Vagina (tissue), 2 donors: Measurements from ENCODE around the gene TUBB6. TPM values are rescaled to one million over a fixed set of nuclear protein-coding genes. Genes with fewer than 3 reads are reported as not detected.

Source experiments
- DNase-seq, 2 donors: peaks; one replicate each; pipeline ENCODE4 v3.0.0-alpha.2; 2017; ENCODE audit errors: extremely low spot score in 2 of 2
- H3K27ac ChIP-seq: fragments of 200-600 bp; sonication (generic); one replicate; pipeline ENCODE4 v1.5.1; 2019
- H3K27me3 ChIP-seq: fragments of 200-600 bp; sonication (generic); one replicate; pipeline ENCODE4 v1.5.1; 2019
- H3K36me3 ChIP-seq, 2 donors: fragments of 200-600 bp; sonication (generic); one replicate each; pipeline ENCODE4 v1.5.1; 2017 to 2019
- H3K4me1 ChIP-seq: fragments of 200-600 bp; sonication (generic); one replicate; pipeline ENCODE4 v1.5.1; 2019
- H3K4me3 ChIP-seq, 2 donors: fragments of 200-600 bp; sonication (generic); 1 replicate in 1 of 2; 2 replicates in 1 of 2; pipeline ENCODE4 v1.5.1; 2016 to 2019
- H3K9me3 ChIP-seq: fragments of 200-600 bp; sonication (generic); one replicate; pipeline ENCODE4 v1.5.1; 2019
- CTCF ChIP-seq, 3 experiments: fragments of 450-650 bp in 2 of 3; fragments of 200-600 bp in 1 of 3; sonication (generic) in 1 of 3; IDR thresholded peaks; one replicate each; pipeline ENCODE4 v1.5.1; 2017 to 2019; ENCODE audit warnings: antibody characterized with exemption in 3 of 3, mild to moderate bottlenecking in 2 of 3, moderate library complexity in 2 of 3
- POLR2A ChIP-seq, 2 donors: fragments of 450-650 bp; IDR thresholded peaks; one replicate each; pipeline ENCODE4 v1.6.1; 2017; ENCODE audit warnings: antibody characterized with exemption in 2 of 2, mild to moderate bottlenecking in 2 of 2, moderate library complexity in 2 of 2
- POLR2AphosphoS5 ChIP-seq, 2 donors: sonication (generic); formaldehyde crosslinking; IDR thresholded peaks; one replicate each; pipeline ENCODE4 v1.9.0; 2017; ENCODE audit warnings: antibody characterized with exemption in 2 of 2, mild to moderate bottlenecking in 2 of 2, low read depth in 1 of 2; ENCODE audit not compliant: insufficient read depth in 1 of 2
- intact Hi-C: fragments of 100-400 bp; cut with DNase I; formaldehyde crosslinking; loops from one replicate; pipeline ENCODE4 v1.15.1; 2023
- total RNA-seq: library from RNA; depleted of rRNA; stranded (reverse); fragments of >200 nt; gene quantifications from one replicate; pipeline ENCODE4 v1.2.3, GENCODE V29; 2016

TUBB6 gene
- total RNA-seq, 1 donor from 2014 or later = 450 TPM

- intact Hi-C loops = no loop called here
- Histone ChIP-seq H3K4me3 (peak overlapping the region; percentile 46 to 53), H3K36me3 (no peaks in the 10 kb centered on the region), H3K27me3 (no peaks in the 10 kb centered on the region), H3K9me3 (no peaks in the 10 kb centered on the region), H3K27ac (peak overlapping the region; percentile 75), H3K4me1 (peaks cover 21% of the 10 kb centered on the region)
- DNase-seq = no peak
- TF ChIP-seq CTCF (IDR thresholded peaks at IDR 0.05) = no peak
- TF ChIP-seq POLR2A (IDR thresholded peaks at IDR 0.05) = no peak
- TF ChIP-seq POLR2AphosphoS5 (IDR thresholded peaks at IDR 0.05; ENCODE audit: insufficient read depth in 1 of 2, low read depth in 1 of 2) = no peak
These were observed 19.7 kb upstream of the TUBB6 start for GRCh38 chr18:12288403-12288755.

DNA sequence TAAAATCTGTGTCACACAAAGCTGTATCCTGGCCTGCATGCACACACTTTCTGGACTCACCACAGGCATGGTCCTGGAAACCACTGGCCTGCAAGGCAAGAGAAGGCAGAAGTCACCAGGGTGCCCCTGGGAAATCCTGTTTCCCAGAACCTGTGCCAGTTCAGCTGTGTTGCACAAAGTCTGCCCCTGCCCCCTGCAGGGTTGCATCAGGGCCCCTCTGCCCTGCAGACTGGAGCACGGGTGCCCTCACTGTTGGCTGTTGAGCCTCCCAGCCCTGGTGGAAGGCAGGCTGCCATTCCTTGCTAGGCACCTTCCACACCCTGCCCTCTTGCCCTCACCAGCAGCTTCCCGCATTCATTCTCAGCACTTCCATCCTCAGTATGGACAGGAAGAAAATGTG lies 18.0 kb upstream of the TUBB6 start:
- intact Hi-C loops = no loop called here
- H3K36me3 ChIP-seq = no peaks in the 10 kb centered on the region
- DNase-seq = peak in 1 of 2 donors; percentile 91
- no peaks in the 10 kb centered on the region for H3K27me3 ChIP-seq
- H3K9me3 ChIP-seq = no peaks in the 10 kb centered on the region
- H3K27ac ChIP-seq = no peak overlapping the region
- H3K4me1 ChIP-seq = peaks cover 21% of the 10 kb centered on the region
- no peak for TF ChIP-seq CTCF (IDR thresholded peaks at IDR 0.05)
- TF ChIP-seq POLR2AphosphoS5 (IDR thresholded peaks at IDR 0.05; ENCODE audit: insufficient read depth in 1 of 2, low read depth in 1 of 2) = no peak
- no peak for TF ChIP-seq POLR2A (IDR thresholded peaks at IDR 0.05)
- H3K4me3 ChIP-seq = no peak overlapping the region

DNA sequence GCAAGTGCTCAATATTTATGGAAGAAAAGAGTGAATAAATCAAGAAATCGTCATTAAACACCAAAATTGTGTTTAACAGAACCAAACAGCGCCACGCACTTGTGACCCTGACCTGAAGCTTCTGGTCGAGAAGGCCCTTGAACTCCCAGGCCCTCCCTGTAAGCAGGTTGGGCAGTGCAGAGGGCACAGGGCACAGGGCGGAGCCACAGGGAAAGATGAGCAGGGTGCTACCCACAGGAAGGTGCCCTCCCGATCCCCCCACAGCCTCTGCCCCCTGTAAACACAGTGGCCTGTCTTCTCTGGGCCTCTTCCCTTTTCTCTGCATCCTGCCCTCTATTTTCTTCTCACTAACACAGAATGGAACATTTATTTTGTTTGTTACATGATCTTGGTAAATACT lies 16.9 kb upstream of the TUBB6 start:
- Histone ChIP-seq H3K36me3 (no peaks in the 10 kb centered on the region), H3K27me3 (no peaks in the 10 kb centered on the region), H3K4me1 (peaks cover 21% of the 10 kb centered on the region), H3K9me3 (no peaks in the 10 kb centered on the region), H3K27ac (no peak overlapping the region), H3K4me3 (no peak overlapping the region)
- no peak for DNase-seq
- TF ChIP-seq POLR2AphosphoS5 (IDR thresholded peaks at IDR 0.05; ENCODE audit: insufficient read depth in 1 of 2, low read depth in 1 of 2) (no peak), POLR2A (IDR thresholded peaks at IDR 0.05) (no peak), CTCF (IDR thresholded peaks at IDR 0.05) (no peak)
- intact Hi-C loops = no loop called here

DNA sequence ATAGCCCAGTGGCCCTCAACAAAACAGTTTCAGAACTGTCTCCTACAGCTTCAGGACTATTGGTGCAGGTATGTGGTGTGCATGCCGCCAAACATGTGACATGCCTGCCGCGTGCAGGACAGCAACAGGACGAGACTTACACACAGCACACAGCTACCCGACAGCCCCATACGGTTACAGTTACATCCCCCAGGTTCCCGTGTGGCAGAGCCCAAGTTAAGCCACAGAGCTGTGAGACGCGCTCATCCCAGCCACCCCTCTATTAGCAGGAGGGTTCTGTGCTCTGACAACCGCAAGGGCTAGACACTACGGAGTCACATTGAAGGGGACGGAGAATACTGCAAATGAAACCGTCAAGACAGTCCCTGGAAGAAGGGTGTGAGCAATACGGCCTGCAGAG lies 16.4 kb upstream of the TUBB6 start:
- Histone ChIP-seq H3K4me3 (no peak overlapping the region), H3K36me3 (no peaks in the 10 kb centered on the region), H3K27me3 (no peaks in the 10 kb centered on the region), H3K4me1 (peaks cover 21% of the 10 kb centered on the region), H3K9me3 (no peaks in the 10 kb centered on the region), H3K27ac (no peak overlapping the region)
- DNase-seq = no peak
- TF ChIP-seq POLR2AphosphoS5 (IDR thresholded peaks at IDR 0.05; ENCODE audit: insufficient read depth in 1 of 2, low read depth in 1 of 2) = no peak
- TF ChIP-seq POLR2A (IDR thresholded peaks at IDR 0.05) = no peak
- no peak for TF ChIP-seq CTCF (IDR thresholded peaks at IDR 0.05)
- intact Hi-C loops = no loop called here

- Histone ChIP-seq H3K9me3 (no peaks in the 10 kb centered on the region), H3K4me3 (no peak overlapping the region), H3K36me3 (no peaks in the 10 kb centered on the region), H3K27ac (no peak overlapping the region), H3K27me3 (no peaks in the 10 kb centered on the region), H3K4me1 (peaks cover 4% of the 10 kb centered on the region)
- no peak for TF ChIP-seq POLR2A (IDR thresholded peaks at IDR 0.05)
- peak in 1 of 2 donors; percentile 64 for DNase-seq
- intact Hi-C loops = no loop called here
These were observed 14.2 kb upstream of the TUBB6 start for GRCh38 chr18:12293831-12294230.
